Neuron (in vitro differentiated cells): ENCODE measurements around the gene PBX3.

Experiments used
- H2AFZ ChIP-seq: one replicate; pipeline ENCODE4 v1.6.1; 2013; ENCODE audit warnings: low read depth, mild to moderate bottlenecking, inconsistent platforms, low read length, moderate library complexity
- H3K27me3 ChIP-seq: one replicate; pipeline ENCODE4 v1.6.1; 2013; ENCODE audit warnings: low read length; ENCODE audit not compliant: insufficient read depth
- H3K36me3 ChIP-seq: one replicate; pipeline ENCODE4 v1.6.1; 2013; ENCODE audit warnings: low read length; ENCODE audit not compliant: insufficient read depth
- H3K4me1 ChIP-seq: one replicate; pipeline ENCODE4 v1.6.1; 2013; ENCODE audit warnings: low read length; ENCODE audit not compliant: insufficient read depth
- H3K4me3 ChIP-seq: 2 replicates; pipeline ENCODE4 v1.5.1; 2013; ENCODE audit warnings: mild to moderate bottlenecking, low read length, moderate library complexity
- H3K9me3 ChIP-seq: one replicate; pipeline ENCODE4 v1.6.1; 2013; ENCODE audit warnings: low read length

The PBX3 gene

DNA sequence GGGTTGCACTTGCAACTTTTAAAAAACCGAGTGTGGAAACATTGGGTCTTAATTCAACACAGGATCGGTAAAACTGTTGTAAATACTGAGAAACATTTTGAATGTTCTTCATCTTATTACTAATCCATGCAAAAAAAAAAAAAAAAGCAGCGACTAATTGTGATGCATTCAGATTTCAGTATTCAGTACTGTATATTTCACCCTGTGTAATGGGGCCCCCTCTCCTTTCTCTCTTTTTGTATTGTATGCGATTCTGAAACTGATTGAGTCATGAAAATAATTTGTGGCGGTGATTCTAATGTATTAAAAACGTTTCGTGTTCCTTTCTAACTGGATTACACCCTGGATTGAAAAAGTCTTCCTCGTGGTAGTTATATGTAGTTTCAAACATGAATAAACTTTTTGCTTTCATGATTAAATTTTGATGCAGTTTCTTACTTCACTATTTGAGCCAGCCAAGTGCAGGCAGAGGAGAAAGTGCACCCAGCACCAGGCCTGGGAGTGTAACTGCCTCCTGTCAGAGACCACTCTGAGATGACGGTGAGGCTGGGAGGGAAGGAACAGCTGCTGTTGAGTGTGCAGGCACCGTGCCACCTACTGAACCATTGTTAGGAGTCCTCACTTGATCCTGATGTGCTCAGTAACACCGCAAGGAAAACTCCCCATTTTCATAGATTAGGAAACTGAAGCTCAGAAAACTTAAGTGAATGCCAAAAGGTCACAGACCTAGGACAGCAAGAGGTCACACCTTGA is 220.0 kb downstream of the PBX3 start:
- H2AFZ ChIP-seq = no peak overlapping the region
- no peak overlapping the region for H3K4me3 ChIP-seq
- no peaks in the 10 kb centered on the region for H3K9me3 ChIP-seq
- peaks cover 52% of the 10 kb centered on the region for H3K36me3 ChIP-seq
- no peaks in the 10 kb centered on the region for H3K27me3 ChIP-seq
- H3K4me1 ChIP-seq = no peaks in the 10 kb centered on the region

DNA sequence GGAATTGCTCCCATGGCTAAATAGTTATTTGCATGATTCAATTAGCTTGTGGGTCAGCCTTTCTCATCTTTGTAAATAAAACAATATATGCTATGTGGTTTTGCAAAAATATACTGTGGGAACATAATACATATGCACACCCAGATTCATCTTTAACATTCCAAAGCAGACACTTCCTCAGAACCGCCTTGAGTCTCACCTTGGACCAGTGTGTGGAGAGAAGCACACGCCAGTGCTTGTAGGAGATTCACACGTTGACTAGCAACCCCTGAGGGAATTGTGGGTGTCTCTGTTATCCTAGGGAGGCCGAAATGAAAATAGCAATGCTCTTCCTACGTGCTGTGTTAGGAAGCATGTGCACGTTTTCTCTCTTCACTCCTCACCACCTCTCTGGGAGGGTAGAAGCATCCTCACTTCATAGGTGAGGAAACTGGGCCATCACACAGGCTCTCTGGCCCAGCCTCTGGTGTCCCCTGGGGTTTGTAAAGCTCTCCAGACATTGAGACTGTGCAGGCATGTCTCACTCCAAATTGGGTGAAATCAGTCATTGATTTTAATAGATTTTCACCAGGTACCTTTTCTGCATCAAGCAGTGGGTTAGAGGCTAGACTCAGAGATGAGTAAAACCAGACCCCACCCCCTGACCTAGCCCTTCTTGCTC is 221.7 kb downstream of the PBX3 start:
- no peak overlapping the region for H2AFZ ChIP-seq
- no peaks in the 10 kb centered on the region for H3K9me3 ChIP-seq
- no peak overlapping the region for H3K4me3 ChIP-seq
- no peaks in the 10 kb centered on the region for H3K4me1 ChIP-seq
- H3K27me3 ChIP-seq = no peaks in the 10 kb centered on the region
- H3K36me3 ChIP-seq = peaks cover 36% of the 10 kb centered on the region

DNA sequence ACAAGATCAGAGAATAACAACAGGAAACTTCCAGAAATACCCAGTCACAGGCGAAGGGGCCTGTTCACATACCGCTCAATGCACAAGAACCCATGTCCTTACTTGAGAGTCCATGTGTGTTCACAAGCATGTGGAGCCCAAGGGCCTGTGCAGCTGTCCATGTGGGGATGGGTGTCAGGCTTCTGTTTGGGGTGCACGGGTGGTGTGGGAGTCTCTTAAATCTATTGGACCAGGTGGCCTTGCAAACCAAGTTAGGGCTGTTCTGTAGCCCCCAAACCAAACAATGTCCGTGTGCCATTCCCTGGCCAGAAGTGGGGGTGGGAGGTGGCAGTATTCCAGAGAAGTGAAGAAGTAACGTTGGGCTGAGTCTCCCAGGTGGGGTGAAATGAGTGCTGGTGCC is 222.3 kb downstream of the PBX3 start:
- Histone ChIP-seq H3K4me3 (no peak overlapping the region), H2AFZ (no peak overlapping the region), H3K9me3 (no peaks in the 10 kb centered on the region), H3K4me1 (no peaks in the 10 kb centered on the region), H3K36me3 (peaks cover 30% of the 10 kb centered on the region), H3K27me3 (no peaks in the 10 kb centered on the region)

DNA sequence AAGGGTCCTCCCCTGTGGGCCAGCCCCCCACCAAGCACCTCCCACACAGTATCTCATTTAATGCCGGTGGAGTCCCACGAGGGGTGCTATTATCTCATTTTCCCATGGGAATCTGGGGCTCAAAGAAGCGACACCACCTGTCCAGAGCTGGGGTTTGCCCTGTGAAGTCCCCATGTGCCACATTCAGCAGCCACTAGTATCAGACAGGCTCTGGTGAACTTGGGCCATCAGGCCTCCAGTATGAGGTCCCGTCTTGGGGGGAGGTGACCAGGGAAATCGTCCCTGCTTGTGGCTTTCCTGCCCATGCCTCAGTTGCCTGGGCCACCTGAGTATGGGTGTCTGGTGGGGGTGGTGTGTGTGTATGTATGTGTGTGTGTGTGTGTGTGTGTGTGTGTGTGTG is 222.7 kb downstream of the PBX3 start:
- peaks cover 26% of the 10 kb centered on the region for H3K36me3 ChIP-seq
- H3K27me3 ChIP-seq = no peaks in the 10 kb centered on the region
- H3K9me3 ChIP-seq = no peaks in the 10 kb centered on the region
- H3K4me3 ChIP-seq = no peak overlapping the region
- no peak overlapping the region for H2AFZ ChIP-seq
- H3K4me1 ChIP-seq = no peaks in the 10 kb centered on the region

DNA sequence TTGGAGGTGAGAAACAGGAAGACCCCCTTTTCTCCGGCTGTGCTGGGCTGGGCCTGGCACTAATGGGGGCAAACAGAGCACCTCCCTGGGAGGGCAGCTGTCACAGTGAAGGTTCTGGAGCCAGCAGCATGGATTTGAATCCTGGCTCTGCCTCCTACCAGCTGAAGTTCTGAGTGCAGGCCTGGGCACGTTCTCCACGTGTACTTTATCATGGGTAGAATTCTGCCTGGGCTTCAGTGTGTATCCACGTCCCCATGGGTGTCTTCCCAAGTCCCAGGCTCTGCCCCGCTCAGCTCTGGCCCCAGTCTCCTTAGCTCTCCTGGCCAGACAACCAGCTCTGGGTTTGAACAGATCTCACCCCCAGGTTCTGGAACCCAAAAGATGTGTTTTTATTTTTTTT is 223.2 kb downstream of the PBX3 start:
- Histone ChIP-seq H3K9me3 (no peaks in the 10 kb centered on the region), H3K27me3 (no peaks in the 10 kb centered on the region), H3K36me3 (peaks cover 21% of the 10 kb centered on the region), H3K4me1 (no peaks in the 10 kb centered on the region), H2AFZ (no peak overlapping the region), H3K4me3 (no peak overlapping the region)

DNA sequence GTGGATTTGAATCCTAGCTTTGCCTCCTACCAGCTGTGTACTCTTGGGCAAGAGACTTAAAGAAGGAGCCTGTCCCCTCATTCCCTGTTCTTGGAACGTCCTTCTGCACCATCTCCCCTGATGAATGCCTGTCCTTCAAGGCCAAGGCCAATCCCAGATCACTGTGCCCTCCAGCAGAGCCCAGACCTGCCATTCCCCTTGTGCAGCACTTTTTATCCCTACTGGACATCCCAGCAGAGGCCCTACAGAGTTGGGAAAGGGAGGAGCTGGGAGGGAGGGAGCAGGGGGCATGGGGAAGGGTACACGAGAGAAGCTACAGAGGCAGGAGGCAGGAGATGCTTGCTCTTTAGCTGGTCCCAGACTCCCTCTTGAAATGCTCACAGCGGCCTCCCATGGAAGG is 223.9 kb downstream of the PBX3 start:
- Histone ChIP-seq H2AFZ (no peak overlapping the region), H3K4me1 (no peaks in the 10 kb centered on the region), H3K9me3 (no peaks in the 10 kb centered on the region), H3K27me3 (no peaks in the 10 kb centered on the region), H3K4me3 (no peak overlapping the region), H3K36me3 (peaks cover 14% of the 10 kb centered on the region)

DNA sequence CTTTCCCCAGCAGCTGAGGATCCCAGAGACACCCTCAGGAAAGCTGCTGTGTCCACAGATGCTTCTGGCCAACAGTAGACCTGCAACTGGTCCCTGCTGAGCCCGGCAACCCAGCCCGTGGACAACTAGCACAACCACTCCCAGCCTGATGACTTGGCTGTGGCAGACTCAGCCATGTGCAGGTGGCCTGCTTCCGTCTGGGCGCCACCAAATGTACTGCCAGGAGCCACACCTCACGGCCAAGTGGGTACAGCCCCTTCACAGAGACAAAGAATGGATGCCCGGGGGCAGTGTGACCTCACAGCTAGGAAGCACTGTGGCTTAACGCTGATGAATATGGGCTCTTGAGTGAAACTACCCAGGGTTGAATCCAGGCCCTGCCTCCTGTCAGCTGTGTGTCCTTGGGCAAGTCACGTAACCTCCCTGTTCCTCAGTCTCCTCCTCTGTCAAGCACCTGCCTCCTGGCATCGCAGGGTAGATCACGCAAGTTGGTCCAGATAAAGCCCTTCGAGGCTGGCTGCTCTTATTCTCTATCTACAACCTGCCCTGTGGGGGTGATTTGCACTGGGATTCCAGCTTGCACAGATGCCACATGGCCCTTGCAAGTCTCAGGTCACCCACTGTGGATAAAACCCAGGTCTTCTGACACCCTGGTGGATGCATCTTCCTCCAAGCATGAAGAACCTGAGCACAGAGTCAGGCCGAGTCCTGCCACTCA is 225.0 kb downstream of the PBX3 start:
- Histone ChIP-seq H3K9me3 (no peaks in the 10 kb centered on the region), H2AFZ (no peak overlapping the region), H3K4me3 (no peak overlapping the region), H3K36me3 (peaks cover 6% of the 10 kb centered on the region), H3K4me1 (no peaks in the 10 kb centered on the region), H3K27me3 (no peaks in the 10 kb centered on the region)

DNA sequence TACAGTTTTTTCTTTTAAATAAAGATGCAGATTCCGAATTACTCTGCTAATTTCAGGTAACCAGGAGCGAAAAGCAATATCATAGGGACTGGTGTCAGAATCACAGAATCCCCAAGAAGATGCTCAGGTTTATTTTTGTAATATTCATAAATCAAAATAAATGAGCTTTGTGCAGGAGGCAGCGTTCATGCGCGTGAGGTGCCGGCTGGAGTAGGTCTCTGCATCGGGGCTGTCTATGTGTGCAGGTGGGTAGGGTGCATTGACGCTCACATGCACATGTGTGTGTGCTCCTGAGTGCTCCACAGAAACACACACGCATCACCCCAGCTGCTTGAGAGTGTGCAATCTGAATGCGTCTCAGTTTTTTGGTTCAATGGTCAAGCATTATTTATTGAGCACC is 226.4 kb downstream of the PBX3 start:
- H2AFZ ChIP-seq = no peak overlapping the region
- H3K4me3 ChIP-seq = no peak overlapping the region
- no peaks in the 10 kb centered on the region for H3K27me3 ChIP-seq
- H3K36me3 ChIP-seq = no peaks in the 10 kb centered on the region
- H3K4me1 ChIP-seq = no peaks in the 10 kb centered on the region
- H3K9me3 ChIP-seq = no peaks in the 10 kb centered on the region

DNA sequence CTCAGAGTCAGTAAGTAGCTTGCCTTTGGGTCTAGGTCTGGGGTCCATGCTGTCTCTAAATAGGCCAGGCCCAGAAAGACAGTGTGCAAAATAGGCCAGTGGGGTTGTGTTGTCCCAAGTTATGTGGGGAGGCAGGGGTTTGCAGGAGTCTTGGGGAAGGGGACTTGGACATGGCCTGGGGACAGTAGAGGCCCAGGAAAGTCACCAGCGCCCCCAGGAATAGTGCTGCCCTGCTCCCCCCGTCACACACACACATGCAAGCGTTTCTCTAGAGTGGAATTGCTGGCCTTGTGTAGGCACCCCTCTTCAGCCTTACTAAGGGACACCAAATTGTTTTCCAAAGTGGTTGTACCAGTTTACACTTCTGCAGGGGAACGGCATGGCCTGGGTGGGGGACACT is 227.5 kb downstream of the PBX3 start:
- H2AFZ ChIP-seq = no peak overlapping the region
- no peaks in the 10 kb centered on the region for H3K9me3 ChIP-seq
- no peaks in the 10 kb centered on the region for H3K36me3 ChIP-seq
- H3K4me3 ChIP-seq = no peak overlapping the region
- H3K4me1 ChIP-seq = no peaks in the 10 kb centered on the region
- no peaks in the 10 kb centered on the region for H3K27me3 ChIP-seq

DNA sequence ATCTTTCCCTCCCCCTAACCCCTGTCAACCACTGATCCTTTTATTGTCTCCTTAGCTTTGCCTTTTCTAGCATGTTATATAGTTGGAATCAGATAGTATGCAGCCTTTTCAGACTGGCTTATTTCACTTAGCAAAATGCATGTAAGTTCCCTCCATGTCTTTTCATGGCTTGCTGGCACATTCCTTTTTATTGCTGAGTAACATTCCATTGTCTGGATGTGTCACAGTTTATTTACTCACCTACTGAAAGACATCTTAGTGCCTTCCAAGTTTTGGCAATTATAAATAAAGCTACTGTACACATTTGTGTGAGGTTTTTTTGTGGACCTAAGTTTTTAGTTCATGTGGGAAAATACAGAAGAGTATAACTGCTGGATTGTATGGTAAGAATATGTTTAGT is 230.1 kb downstream of the PBX3 start:
- no peaks in the 10 kb centered on the region for H3K36me3 ChIP-seq
- no peaks in the 10 kb centered on the region for H3K27me3 ChIP-seq
- no peak overlapping the region for H2AFZ ChIP-seq
- no peak overlapping the region for H3K4me3 ChIP-seq
- no peaks in the 10 kb centered on the region for H3K4me1 ChIP-seq
- peaks cover 1% of the 10 kb centered on the region for H3K9me3 ChIP-seq

DNA sequence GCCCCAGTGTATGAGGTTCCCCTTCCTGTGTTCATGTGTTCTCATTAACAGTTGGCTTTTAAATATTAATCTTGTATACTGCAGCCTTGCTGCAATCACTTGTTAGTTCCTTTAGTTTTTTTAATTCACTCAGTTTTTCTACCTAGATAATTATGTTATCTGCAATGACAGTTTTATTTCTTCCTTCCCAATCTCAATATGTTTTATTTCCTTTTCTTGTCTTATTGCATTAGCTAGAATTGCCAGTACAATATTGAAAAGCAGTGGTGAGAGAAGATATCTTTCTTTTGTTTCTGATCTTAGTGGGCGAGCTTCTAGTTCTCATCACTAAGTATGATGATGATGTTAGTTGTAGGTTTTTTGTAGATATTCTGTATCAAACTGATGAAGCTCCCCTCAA is 232.2 kb downstream of the PBX3 start:
- Histone ChIP-seq H3K4me1 (no peaks in the 10 kb centered on the region), H3K9me3 (peaks cover 1% of the 10 kb centered on the region), H3K27me3 (no peaks in the 10 kb centered on the region), H3K36me3 (no peaks in the 10 kb centered on the region), H3K4me3 (no peak overlapping the region), H2AFZ (no peak overlapping the region)

DNA sequence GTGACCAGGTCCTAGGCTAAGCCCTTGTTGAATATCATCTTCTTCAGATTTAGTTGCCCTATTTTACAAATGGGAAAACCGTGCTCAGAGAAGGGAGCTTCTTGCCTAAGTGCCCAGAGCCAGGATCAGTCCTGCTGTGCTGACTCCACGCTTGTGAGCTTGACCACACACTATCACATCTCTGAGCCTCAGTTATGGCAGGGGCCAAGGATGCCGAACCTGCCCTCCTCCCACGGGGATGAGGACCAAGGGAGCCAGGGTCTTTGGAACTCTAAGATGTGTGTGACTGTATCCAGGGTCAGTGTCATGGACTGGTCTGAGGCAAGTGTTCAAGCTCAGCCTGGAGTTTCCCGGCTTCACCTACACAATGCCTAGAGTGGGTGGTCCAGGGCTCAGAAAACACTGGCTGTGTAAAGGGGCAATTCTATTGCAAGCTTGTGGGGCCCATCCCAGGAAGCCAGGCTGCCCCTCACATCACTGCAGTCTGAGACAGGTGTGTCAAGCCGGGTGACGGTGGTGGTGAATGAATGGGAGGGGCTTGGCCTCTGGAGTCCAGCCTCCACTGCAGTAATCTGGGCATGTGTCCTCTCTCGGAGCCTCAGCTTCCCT is 235.7 kb downstream of the PBX3 start:
- H3K4me1 ChIP-seq = no peaks in the 10 kb centered on the region
- no peak overlapping the region for H3K4me3 ChIP-seq
- no peaks in the 10 kb centered on the region for H3K36me3 ChIP-seq
- H2AFZ ChIP-seq = no peak overlapping the region
- peaks cover 1% of the 10 kb centered on the region for H3K9me3 ChIP-seq
- no peaks in the 10 kb centered on the region for H3K27me3 ChIP-seq

DNA sequence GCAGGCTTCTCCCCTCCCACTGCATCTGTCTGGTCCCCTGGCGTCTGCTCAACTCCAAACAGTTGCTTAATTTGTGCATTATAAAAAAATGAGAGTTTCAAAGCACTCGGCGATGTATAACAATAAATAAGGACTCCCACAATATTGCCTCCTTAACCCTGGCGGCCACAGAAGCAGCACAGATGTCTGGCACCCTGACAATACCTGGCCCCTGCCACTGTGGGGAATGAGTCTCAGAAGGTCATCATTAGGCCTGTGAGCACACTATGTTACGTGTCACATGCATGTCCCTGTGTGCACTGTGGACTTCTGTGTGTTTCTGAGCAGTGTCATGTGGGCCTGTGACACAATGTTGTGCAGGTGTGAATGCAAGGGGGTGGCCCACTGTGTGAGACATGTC is 236.5 kb downstream of the PBX3 start:
- Histone ChIP-seq H3K4me3 (no peak overlapping the region), H3K36me3 (no peaks in the 10 kb centered on the region), H3K9me3 (peaks cover 1% of the 10 kb centered on the region), H2AFZ (no peak overlapping the region), H3K4me1 (no peaks in the 10 kb centered on the region), H3K27me3 (peaks cover under 1% of the 10 kb centered on the region)
